Measurements from ENCODE around the gene PLCL1.

PLCL1 gene

GRCh38 chr2:198077477-198077876, 273.1 kb downstream of the PLCL1 start:
- DNase-seq = no peak

GRCh38 chr2:198080879-198081765, 276.7 kb downstream of the PLCL1 start:
- no peak for DNase-seq

GRCh38 chr2:198084156-198084555, 279.8 kb downstream of the PLCL1 start:
- DNase-seq = no peak

GRCh38 chr2:198096002-198096401, 291.6 kb downstream of the PLCL1 start:
- no peak for DNase-seq

- DNase-seq = no peak
These were observed 292.6 kb downstream of the PLCL1 start for GRCh38 chr2:198096965-198097364.

- DNase-seq = no peak
These were observed 293.2 kb downstream of the PLCL1 start for GRCh38 chr2:198097630-198098029.

GRCh38 chr2:198098386-198098785, 294.0 kb downstream of the PLCL1 start:
- no peak for DNase-seq

GRCh38 chr2:198098918-198099317, 294.5 kb downstream of the PLCL1 start:
- DNase-seq = no peak

- no peak for DNase-seq
These were observed 296.0 kb downstream of the PLCL1 start for GRCh38 chr2:198100346-198100745.

GRCh38 chr2:198101688-198102087, 297.3 kb downstream of the PLCL1 start:
- DNase-seq = no peak

GRCh38 chr2:198102120-198102519, 297.7 kb downstream of the PLCL1 start:
- no peak for DNase-seq

GRCh38 chr2:198102856-198103255, 298.5 kb downstream of the PLCL1 start:
- DNase-seq = no peak

GRCh38 chr2:198106621-198107385, 302.4 kb downstream of the PLCL1 start:
- no peak for DNase-seq

GRCh38 chr2:198113316-198113715, 308.9 kb downstream of the PLCL1 start:
- DNase-seq = no peak

GRCh38 chr2:198114064-198114463, 309.7 kb downstream of the PLCL1 start:
- DNase-seq = no peak

GRCh38 chr2:198115201-198115600, 310.8 kb downstream of the PLCL1 start:
- DNase-seq = no peak

GRCh38 chr2:198116756-198117155, 312.4 kb downstream of the PLCL1 start:
- DNase-seq = no peak

- no peak for DNase-seq
These were observed 313.1 kb downstream of the PLCL1 start for GRCh38 chr2:198117406-198118041.

GRCh38 chr2:198127627-198128026, 323.2 kb downstream of the PLCL1 start:
- DNase-seq = peak; percentile 3

GRCh38 chr2:198129609-198130008, 325.2 kb downstream of the PLCL1 start:
- DNase-seq = no peak

GRCh38 chr2:198134293-198134955, 330.0 kb downstream of the PLCL1 start:
- DNase-seq = no peak

- DNase-seq = no peak
These were observed 331.1 kb downstream of the PLCL1 start for GRCh38 chr2:198135481-198135934.

- no peak for DNase-seq
These were observed 331.7 kb downstream of the PLCL1 start for GRCh38 chr2:198136142-198136541.
